ENCODE results near the gene KCNK17. TPM values are rescaled to one million over a fixed set of nuclear protein-coding genes. Genes with fewer than 3 reads are reported as not detected.

The KCNK17 gene
- total RNA-seq, 4 donors from 2014 or later, result 0.79 to 2.3 (median 1.3) TPM; not detected in 1

- TF ChIP-seq CTCF (IDR thresholded peaks at IDR 0.05) (no peak), POLR2A (IDR thresholded peaks at IDR 0.05) (no peak)
- Histone ChIP-seq H3K27me3 (no peaks in the 10 kb centered on the region), H3K9me3 (no peaks in the 10 kb centered on the region), H3K27ac (no peak overlapping the region), H3K36me3 (no peaks in the 10 kb centered on the region), H3K4me1 (no peaks in the 10 kb centered on the region), H3K4me3 (no peak overlapping the region)
- intact Hi-C loops (cut with DNase I; ENCODE audit: low total_unique reads), result no loop called here
- no peak for DNase-seq
These were observed 27.1 kb upstream of the KCNK17 start for GRCh38 chr6:39341352-39341751.

GRCh38 chr6:39339868-39340550 lies 25.8 kb upstream of the KCNK17 start:
- H3K4me1 ChIP-seq, result no peaks in the 10 kb centered on the region
- no peaks in the 10 kb centered on the region for H3K36me3 ChIP-seq
- intact Hi-C loops (cut with DNase I; ENCODE audit: low total_unique reads), result no loop called here
- no peak for DNase-seq
- H3K27ac ChIP-seq, result no peak overlapping the region
- H3K4me3 ChIP-seq, result no peak overlapping the region
- TF ChIP-seq POLR2A (IDR thresholded peaks at IDR 0.05), result no peak
- TF ChIP-seq CTCF (IDR thresholded peaks at IDR 0.05), result no peak
- H3K9me3 ChIP-seq, result no peaks in the 10 kb centered on the region
- H3K27me3 ChIP-seq, result no peaks in the 10 kb centered on the region

GRCh38 chr6:39339096-39339867 lies 25.1 kb upstream of the KCNK17 start:
- DNase-seq, result no peak
- Histone ChIP-seq H3K27me3 (no peaks in the 10 kb centered on the region), H3K27ac (no peak overlapping the region), H3K4me3 (no peak overlapping the region), H3K36me3 (no peaks in the 10 kb centered on the region), H3K4me1 (no peaks in the 10 kb centered on the region), H3K9me3 (no peaks in the 10 kb centered on the region)
- intact Hi-C loops (cut with DNase I; ENCODE audit: low total_unique reads), result no loop called here
- TF ChIP-seq POLR2A (IDR thresholded peaks at IDR 0.05) (no peak), CTCF (IDR thresholded peaks at IDR 0.05) (no peak)

GRCh38 chr6:39338397-39338796 lies 24.2 kb upstream of the KCNK17 start:
- no peak for DNase-seq
- Histone ChIP-seq H3K36me3 (no peaks in the 10 kb centered on the region), H3K27me3 (no peaks in the 10 kb centered on the region), H3K4me3 (no peak overlapping the region), H3K27ac (no peak overlapping the region), H3K4me1 (no peaks in the 10 kb centered on the region), H3K9me3 (no peaks in the 10 kb centered on the region)
- intact Hi-C loops (cut with DNase I; ENCODE audit: low total_unique reads), result no loop called here
- TF ChIP-seq CTCF (IDR thresholded peaks at IDR 0.05), result no peak
- no peak for TF ChIP-seq POLR2A (IDR thresholded peaks at IDR 0.05)
